Measurements from ENCODE around the gene NUTM1.

NUTM1 gene, protein sequence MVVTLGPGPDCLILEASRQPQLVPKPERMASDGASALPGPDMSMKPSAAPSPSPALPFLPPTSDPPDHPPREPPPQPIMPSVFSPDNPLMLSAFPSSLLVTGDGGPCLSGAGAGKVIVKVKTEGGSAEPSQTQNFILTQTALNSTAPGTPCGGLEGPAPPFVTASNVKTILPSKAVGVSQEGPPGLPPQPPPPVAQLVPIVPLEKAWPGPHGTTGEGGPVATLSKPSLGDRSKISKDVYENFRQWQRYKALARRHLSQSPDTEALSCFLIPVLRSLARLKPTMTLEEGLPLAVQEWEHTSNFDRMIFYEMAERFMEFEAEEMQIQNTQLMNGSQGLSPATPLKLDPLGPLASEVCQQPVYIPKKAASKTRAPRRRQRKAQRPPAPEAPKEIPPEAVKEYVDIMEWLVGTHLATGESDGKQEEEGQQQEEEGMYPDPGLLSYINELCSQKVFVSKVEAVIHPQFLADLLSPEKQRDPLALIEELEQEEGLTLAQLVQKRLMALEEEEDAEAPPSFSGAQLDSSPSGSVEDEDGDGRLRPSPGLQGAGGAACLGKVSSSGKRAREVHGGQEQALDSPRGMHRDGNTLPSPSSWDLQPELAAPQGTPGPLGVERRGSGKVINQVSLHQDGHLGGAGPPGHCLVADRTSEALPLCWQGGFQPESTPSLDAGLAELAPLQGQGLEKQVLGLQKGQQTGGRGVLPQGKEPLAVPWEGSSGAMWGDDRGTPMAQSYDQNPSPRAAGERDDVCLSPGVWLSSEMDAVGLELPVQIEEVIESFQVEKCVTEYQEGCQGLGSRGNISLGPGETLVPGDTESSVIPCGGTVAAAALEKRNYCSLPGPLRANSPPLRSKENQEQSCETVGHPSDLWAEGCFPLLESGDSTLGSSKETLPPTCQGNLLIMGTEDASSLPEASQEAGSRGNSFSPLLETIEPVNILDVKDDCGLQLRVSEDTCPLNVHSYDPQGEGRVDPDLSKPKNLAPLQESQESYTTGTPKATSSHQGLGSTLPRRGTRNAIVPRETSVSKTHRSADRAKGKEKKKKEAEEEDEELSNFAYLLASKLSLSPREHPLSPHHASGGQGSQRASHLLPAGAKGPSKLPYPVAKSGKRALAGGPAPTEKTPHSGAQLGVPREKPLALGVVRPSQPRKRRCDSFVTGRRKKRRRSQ

DNA sequence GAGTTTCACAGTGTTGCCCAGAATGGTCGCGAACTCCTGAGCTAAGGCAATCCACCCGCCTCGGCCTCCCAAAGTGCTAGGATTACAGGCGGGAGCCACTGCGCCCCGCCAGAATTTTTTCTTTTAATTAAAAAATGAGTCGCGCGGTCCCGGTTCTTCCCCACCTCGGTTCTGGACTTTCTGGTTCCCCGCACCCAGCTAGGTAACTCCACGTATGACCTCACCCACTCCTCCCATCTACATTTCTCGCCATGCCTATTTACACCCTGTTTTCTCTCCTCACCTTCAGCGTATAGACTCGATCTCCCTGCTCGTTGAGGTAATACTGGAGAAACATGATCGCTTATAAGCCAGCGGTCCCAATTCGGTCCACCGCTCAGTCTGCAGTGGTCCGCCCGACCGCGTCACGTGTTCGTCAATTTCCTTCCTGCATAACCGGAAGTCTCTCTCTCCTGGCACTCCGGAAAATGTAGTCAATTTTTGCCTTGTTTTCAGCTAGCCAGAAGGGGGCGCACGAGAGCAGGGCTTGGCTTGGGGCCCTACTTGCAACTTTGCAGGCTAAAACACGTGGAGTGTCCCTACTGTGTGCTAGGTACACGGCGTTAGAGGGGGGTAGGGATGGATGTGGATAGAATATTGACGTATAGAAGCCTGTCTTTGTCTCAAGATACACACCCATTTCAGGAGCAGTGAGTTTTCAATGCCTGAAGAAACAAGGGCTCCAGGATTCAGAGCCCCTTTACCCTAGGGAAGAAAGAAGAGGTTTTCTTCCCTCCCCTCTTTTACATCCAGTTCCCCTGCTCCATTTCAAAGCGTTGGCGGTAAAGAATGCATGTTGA, at the start of gene NUTM1, which contains the start of gene NOP10:
TSS of gene NUTM1 (plus strand) at position 579 of the 839 bp plus-strand sequence. CDS start 382 bp downstream, outside the sequence.
TSS of gene NOP10 (minus strand) at position 400 of the 839 bp plus-strand sequence. CDS start at position 337, 63 bp downstream.
- in situ Hi-C loops (cut with MboI; ENCODE audit: low sequenced_read_pairs) = no loop called here

DNA sequence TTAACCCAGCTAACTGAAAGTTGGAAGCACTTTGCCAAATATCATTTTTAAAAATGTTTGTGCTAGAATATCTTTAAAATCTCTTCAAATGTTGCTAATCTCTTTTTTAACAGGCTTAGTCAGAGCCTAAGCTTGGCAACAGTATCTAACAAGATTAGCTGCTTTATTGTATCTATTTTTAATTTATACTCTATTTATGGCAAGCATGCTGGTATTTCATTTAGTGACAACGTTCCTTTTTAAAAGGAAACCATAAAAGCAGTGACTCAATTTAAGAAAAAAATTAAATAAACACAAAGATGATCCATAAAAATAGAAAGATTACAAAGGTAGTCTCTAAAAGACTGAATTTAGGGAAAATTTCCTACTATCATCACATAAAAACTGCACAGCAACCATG, 46.1 kb upstream of the NUTM1 start:
- in situ Hi-C loops (cut with MboI; ENCODE audit: low sequenced_read_pairs) = no loop called here

DNA sequence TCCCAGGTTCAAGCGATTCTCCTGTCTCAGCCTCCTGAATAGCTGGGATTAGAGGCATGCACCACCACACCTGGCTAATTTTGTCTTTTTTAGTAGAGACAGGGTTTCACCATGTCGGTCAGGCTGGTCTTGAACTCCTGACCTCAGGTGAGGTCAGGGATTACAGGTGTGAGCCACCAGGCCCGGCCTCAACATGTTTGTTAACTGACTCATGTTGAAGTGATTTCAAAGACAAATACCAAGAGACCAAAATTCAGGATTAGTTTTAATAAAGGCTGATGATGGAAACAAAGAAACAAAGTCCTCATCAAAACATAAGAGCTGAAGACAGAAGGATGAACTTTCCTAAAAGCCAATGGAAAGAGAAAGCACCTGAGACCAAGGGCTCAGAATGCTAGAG, 42.1 kb upstream of the NUTM1 start:
- in situ Hi-C loops (cut with MboI; ENCODE audit: low sequenced_read_pairs) = no loop called here

DNA sequence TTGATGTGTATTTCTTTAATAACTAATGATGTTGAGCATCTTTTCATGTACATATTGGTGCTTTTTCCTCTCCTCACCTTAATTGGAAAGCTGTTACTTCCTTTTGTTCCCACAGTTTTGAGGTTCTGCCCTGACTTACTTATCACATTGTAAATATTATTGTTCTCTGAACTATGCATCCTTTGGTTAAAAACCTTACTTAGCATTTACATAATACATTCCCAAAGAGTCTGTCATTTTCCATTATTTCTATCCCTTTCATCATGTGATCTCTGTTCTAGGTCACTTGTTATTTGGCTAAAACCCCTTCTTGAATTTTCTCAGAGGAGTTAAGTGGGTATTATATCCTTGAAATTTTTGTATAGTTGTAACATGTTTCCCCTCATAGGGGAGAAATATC, 38.5 kb upstream of the NUTM1 start:
- in situ Hi-C loops (cut with MboI; ENCODE audit: low sequenced_read_pairs) = no loop called here

DNA sequence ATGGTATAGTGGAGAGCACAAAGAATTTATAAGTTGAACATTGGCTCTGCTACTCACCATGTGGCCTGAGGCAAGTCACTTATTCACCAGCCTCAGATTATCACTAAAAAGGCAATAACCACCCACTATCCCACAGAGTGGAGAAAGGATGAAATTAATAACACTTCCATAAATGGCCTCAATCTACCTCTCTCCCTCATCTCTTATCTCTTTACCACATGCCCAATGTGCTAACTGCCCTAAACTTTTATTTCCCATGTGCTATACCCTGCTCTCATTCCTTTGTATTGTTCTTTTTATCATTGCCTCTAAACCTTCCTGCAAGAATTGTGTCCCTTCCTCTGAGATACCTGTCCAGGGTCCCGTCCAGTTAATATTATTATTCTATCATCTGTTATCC, 31.6 kb upstream of the NUTM1 start:
- in situ Hi-C loops (cut with MboI; ENCODE audit: low sequenced_read_pairs) = no loop called here

DNA sequence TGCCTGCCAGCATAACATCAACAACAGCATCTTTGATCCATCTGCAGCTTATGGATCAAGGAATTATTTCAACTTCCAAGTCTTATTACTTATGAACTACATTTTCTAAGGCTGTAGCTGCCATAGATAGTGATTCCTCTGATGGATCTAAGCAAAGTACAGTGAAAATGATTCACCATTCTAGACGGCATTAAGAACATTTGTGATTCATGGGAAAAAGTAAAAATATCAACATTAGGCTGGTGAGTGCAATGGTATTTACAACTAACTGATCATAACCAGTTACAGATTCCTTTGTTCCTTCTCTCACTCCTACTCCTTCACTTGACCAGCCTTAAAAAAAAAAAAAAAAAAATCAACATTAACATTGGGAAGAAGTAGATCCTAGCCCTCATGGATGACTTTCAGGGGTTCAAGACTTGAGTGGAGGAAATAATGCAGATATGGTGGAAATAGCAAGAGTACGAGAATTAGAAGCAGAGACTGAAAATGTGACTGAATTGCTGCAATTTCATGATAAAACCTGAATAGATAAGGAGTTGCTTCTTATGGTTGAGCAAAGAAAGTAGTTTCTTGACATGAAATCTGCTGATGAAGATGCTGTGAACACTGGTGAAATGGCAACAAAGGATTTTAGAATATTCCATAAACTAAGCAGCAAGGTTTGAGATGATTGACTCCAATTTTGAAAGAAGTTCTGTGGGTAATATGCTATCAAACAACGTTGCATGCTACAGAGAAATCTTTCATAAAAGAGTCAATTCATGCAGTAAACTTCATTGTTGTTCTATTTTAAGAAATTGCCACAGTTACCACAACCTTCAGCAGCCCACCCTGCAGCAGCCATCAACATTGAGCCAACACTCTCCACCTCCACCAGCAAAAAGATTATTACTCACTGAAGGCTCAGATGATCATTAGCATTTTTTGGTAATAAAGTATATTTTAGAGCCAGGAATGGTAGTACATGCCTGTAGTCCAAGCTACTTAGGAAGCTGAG, 28.3 kb upstream of the NUTM1 start:
- in situ Hi-C loops (cut with MboI; ENCODE audit: low sequenced_read_pairs) = no loop called here

DNA sequence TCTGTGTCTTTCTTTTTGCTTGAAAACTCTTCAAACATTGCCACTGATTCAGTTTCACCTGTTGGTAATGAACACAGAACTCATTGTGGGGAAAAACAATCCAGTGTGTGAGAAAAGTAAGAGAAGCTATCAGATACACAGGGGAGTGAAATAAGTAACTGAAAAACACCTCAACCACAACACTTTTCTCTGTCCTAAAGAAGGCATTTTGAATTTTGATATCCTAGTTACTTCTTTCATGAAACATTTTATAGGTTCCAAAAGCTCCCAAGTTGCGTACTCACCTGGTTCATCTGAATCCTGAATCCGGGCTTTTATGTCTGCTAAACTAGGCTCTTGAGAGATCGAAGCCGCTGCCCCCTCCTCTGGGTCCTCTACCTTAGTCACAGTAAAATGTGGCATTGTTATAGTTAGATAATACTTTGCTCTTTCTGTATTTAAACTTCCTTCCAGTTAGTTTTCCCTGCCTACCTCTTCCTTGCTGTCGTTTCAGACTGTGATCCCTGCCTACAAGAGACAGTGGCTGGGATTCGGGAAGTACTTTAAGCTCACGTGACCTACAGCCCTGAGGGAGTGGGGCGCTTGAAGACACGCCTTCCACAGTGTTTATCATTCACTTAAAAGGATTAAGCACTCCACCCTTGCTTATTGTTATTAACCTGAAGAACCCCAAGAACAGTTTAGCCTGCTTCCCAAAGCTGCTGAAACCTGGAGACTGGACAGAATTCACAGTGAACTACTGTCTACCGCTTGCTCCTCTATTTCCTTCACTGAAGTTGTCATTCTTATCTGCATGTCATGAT, 24.6 kb upstream of the NUTM1 start:
- in situ Hi-C loops (cut with MboI; ENCODE audit: low sequenced_read_pairs) = no loop called here

DNA sequence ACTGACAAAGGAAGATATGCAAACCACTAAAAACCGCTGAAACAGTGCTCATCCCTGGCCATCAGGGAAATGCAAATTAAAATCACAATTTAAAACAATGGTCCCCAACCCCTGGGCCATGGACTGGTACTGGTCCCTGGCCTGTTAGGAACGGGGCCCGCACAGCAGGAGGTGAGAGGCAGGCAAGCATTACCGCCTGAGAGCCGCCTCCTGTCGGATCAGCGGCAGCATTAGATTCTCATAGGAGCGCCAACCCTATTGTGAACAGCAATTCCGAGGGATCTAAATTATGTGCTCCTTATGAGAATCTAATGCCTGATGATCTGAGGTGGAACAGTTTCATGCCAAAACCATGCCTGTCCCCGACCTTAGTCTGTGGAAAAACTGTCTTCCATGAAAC, 19.9 kb upstream of the NUTM1 start:
- in situ Hi-C loops (cut with MboI; ENCODE audit: low sequenced_read_pairs) = no loop called here

DNA sequence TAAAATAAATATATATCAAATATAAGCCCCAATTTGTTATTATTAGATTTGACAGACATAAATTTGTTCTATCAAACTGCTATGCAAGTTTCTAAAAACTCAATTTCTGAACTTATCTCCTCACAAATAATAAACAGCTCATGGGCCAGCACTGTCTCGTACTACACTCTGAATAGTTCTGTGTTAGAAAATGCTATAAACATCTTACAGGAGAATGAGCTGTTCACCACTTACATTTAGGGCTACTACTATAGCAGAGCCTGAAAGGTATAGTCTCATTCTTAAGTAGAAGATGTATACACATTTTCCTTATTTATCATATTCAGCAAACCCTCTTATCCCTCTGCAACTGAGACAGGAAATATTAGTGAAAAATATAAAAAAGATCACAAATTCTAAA, 18.2 kb upstream of the NUTM1 start:
- in situ Hi-C loops (cut with MboI; ENCODE audit: low sequenced_read_pairs) = no loop called here

DNA sequence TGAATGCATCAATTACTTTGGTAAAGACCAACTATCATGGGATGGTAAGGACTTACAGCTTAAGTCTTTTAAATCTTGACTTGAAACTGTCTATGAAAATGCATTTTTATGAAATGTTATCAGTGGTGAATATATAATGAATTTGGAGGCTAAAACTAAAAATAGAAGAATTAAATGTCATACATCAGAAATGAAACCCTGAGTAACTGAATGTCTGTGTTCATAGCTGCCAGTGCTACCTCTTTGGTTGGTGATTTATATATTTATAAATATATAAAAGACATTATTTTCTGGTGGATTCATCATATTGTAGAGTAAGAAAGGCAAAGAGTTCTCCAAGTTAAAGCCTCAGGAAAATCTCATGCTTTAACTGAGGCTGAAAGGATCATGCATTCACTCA, 17.7 kb upstream of the NUTM1 start:
- in situ Hi-C loops (cut with MboI; ENCODE audit: low sequenced_read_pairs) = no loop called here

DNA sequence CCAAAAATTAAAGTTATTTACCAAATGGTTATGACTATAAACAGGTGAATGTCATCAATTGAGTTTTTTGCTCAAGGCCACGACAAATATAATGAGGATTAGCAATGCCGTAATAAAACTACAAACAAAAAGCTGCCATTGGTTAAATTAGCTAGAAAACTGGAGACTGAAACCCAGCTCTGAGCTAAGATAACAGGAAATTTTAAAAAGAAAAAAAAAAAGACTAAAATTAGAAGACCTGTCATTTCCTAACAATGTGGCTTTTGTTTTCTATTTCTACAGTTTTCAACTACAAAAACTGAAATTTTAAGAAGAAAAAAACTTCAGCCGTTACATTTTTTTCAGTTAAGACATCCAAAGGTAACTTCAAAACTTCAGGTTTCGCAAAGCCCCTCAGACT, 15.2 kb upstream of the NUTM1 start:
- in situ Hi-C loops (cut with MboI; ENCODE audit: low sequenced_read_pairs) = no loop called here

DNA sequence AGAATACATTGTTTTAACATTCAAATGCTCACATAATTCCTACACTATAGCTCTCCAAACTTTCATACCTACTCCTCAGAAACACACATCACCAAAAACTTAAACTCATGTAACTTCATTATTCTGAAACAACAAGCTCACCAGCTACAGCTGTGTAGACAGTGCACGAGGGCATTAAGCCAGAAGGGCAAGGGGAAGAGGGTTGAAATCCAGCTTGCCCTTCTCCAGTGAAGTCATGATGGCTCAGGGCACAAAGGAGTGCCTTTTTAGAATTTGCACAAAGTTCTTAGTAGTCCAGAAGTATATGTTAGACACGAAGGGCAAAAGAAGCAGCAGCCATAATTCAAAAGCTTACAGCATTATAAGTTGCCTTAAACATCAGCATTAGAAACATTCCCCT, 14.1 kb upstream of the NUTM1 start:
- in situ Hi-C loops (cut with MboI; ENCODE audit: low sequenced_read_pairs) = no loop called here

DNA sequence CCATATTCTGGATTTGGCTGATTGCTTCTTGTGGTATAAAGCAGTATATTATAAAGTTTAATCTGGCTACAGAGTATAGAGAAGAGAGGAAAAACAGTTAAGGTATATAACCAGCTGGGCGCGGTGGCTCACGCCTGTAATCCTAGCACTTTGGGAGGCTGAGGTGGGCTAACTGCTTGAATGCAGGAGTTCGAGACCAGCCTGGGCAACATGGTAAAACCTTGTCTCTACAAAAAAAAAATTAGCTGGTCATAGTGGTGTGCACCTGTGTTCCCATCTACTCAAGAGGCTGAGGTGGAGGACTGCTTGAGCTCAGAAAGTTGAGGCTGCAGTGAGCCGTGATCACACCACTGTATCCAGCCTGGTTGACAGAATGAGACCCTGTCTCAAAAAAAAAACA, 12.8 kb upstream of the NUTM1 start:
- in situ Hi-C loops (cut with MboI; ENCODE audit: low sequenced_read_pairs) = no loop called here

DNA sequence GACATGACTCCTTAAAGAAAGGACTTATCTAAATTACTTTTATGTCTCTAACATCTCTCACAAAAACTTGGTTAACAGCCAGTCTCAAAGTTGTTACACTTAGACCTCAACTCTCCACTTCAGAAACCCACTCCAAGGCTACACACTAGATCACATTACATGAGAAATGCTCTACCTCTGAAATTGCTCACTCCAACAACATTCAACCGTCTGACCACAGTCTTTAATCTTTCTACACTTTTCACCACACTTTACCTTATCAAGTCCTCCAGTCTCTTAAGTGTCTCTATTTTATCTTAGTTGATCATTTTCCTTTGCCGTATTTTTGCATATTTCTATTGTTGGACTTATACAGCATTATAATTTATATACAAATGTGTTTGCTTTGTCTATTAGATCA, 11.3 kb upstream of the NUTM1 start:
- in situ Hi-C loops (cut with MboI; ENCODE audit: low sequenced_read_pairs) = no loop called here

DNA sequence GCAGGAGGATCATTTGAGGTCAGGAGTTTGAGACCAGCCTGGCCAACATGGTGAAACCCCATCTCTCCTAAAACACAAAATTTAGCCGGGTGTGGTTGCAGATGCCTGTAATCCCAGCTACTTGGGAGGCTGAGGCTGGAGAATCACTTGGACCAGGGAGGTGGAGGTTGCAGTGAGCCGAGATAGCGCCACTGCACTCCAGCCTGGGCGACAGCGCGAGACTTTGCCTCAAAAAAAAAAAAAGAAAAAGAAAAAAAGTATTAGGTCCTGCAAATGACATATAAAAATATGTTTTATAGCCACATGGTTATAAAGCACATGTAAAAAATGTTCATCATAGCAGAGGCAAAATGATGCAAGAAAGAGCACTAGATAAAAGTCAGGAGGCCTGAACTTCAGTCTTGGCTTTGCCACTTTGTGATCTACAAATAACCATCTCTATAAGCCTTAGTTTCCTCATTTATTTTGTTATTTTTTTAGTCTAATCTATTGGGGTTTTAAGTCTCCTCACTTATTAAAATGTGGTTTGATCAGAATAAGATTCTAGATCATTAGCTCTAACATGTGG, 10.5 kb upstream of the NUTM1 start:
- in situ Hi-C loops (cut with MboI; ENCODE audit: low sequenced_read_pairs) = no loop called here

DNA sequence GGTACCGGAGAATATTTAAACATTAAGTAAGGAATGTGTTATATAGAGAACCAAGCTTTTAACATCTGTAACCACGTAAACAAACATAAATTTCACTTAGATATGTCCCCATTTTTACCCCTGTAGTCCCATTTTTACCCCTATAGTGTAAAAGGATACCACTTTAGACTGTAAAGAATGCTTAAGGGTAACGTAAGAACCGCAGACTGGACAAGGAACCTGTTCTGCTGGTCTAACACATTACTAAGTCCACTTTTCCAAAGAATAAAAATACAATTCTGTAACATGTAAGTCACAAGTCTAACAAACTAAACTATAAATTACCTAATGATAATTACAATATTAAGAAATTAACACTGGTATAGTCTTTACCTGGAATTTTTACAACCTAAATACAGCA, 8.4 kb upstream of the NUTM1 start:
- in situ Hi-C loops (cut with MboI; ENCODE audit: low sequenced_read_pairs) = no loop called here

DNA sequence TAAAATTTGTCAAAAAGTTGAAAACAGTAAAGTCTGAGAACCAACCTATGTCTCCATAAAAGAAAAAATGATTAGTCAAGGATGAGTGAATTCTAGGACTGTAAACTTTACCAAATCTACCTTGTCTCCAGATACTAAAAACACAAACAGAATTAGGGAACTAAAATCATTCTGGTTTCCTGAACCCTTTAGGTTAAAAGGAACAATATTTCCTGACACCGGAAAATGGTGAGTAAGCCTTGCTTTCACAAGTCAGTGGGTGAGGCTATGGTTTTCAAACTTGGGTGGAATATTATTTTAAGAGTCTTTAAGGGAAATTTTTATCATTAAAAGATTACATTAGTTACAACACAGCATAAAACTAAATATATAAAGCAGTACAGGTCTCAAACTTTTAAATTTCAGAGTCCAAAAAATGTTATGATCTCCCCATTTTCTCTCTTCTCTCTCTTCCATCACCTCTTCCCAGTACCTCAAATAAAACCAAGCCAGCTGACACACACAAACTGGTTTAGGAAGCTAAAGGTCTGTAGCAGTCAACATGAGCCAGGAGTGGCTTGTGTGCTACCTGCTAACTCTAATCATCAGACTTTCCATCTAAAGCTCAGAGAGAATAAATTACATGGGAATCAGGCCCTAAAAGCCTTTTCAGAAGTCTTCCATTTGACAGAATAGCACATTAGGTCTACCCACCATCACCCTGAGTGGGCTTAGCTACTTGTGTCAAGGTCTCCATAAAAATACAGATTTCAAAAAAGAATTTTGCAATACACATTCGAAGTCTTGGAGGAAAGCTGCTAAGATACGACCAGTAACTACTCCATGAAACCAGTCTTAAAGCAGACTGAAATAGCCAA, 7.7 kb upstream of the NUTM1 start:
- in situ Hi-C loops (cut with MboI; ENCODE audit: low sequenced_read_pairs) = no loop called here
